WTC11 (cell line): ENCODE results near the gene ERP44. TPM values are rescaled to one million over a fixed set of nuclear protein-coding genes. Genes with fewer than 3 reads are reported as not detected.

Experiments used
- ATAC-seq: fragments of 200-7000 bp; cut with Tn5 transposase; 2 replicates; pipeline ENCODE4 v1.10.0; 2021; ENCODE audit warnings: mild to moderate bottlenecking, moderate library complexity
- CTCF ChIA-PET: fragments of 300-600 bp; sonication (Branson Sonifier 250); formaldehyde crosslinking; loops from one replicate; lab custom pipeline; 2021; ENCODE audit warnings: antibody characterized with exemption; lab: Charles Lee
- POLR2A ChIA-PET: fragments of 350-600 bp; sonication (Branson Sonifier 250); formaldehyde crosslinking; loops from one replicate; lab custom pipeline; 2021; ENCODE audit warnings: antibody characterized with exemption; lab: Charles Lee
- DNase-seq: peaks from one replicate; pipeline ENCODE4 v3.0.0; 2021; ENCODE audit warnings: low spot score
- H3K27ac Mint-ChIP-seq: 2 replicates; pipeline ENCODE4 v1.8.0; 2021; ENCODE audit warnings: mixed read lengths
- H3K27me3 Mint-ChIP-seq: 2 replicates; pipeline ENCODE4 v1.8.0; 2021; ENCODE audit warnings: low read depth, mild to moderate bottlenecking, moderate library complexity, mixed read lengths
- H3K36me3 Mint-ChIP-seq: 2 replicates; pipeline ENCODE4 v1.8.0; 2021; ENCODE audit warnings: mixed read lengths
- H3K4me1 Mint-ChIP-seq: 2 replicates; pipeline ENCODE4 v1.8.0; 2022; ENCODE audit warnings: mixed read lengths
- H3K4me3 Mint-ChIP-seq: 2 replicates; pipeline ENCODE4 v1.8.0; 2021; ENCODE audit warnings: mild to moderate bottlenecking, moderate library complexity, mixed read lengths
- H3K9me3 Mint-ChIP-seq: 2 replicates; pipeline ENCODE4 v1.8.0; 2021; ENCODE audit warnings: mixed read lengths
- CBFB ChIP-seq: sonication (generic); formaldehyde crosslinking; IDR thresholded peaks from 2 replicates; pipeline ENCODE4 v1.8.1; 2022; ENCODE audit warnings: mild to moderate bottlenecking, low read depth, missing genetic modification reagents
- CREM ChIP-seq: sonication (generic); formaldehyde crosslinking; IDR thresholded peaks from 2 replicates; pipeline ENCODE4 v1.8.1; 2022; ENCODE audit warnings: mild to moderate bottlenecking, missing genetic modification reagents, moderate library complexity
- E2F5 ChIP-seq: sonication (generic); formaldehyde crosslinking; IDR thresholded peaks from 2 replicates; pipeline ENCODE4 v1.8.1; 2022; ENCODE audit warnings: mild to moderate bottlenecking, moderate library complexity, missing genetic modification reagents
- FOXJ3 ChIP-seq: sonication (generic); formaldehyde crosslinking; IDR thresholded peaks from 2 replicates; pipeline ENCODE4 v1.9.0; 2021; ENCODE audit warnings: missing genetic modification reagents, mild to moderate bottlenecking, borderline replicate concordance
- FOXK1 ChIP-seq: sonication (generic); formaldehyde crosslinking; IDR thresholded peaks from 2 replicates; pipeline ENCODE4 v1.8.0; 2022; ENCODE audit warnings: mild to moderate bottlenecking, moderate library complexity, missing genetic modification reagents
- FOXP1 ChIP-seq: sonication (generic); formaldehyde crosslinking; IDR thresholded peaks from 2 replicates; pipeline ENCODE4 v1.8.0; 2022; ENCODE audit warnings: missing genetic modification reagents, mild to moderate bottlenecking, moderate library complexity, borderline replicate concordance
- GTF2I ChIP-seq: fragments of 250-450 bp; sonication (Bioruptor Pico); conservative IDR thresholded peaks from 2 replicates; pipeline ENCODE4 v1.4.0; 2021; ENCODE audit warnings: mild to moderate bottlenecking
- HMGA2 ChIP-seq: fragments of 250-450 bp; sonication (Bioruptor Pico); IDR thresholded peaks from 2 replicates; pipeline ENCODE4 v1.4.0; 2021; ENCODE audit warnings: mild to moderate bottlenecking, moderate library complexity
- JUN ChIP-seq: sonication (generic); formaldehyde crosslinking; IDR thresholded peaks from 2 replicates; pipeline ENCODE4 v1.8.0; 2023; ENCODE audit warnings: mild to moderate bottlenecking, missing genetic modification reagents
- MXD4 ChIP-seq: fragments of 250-450 bp; sonication (Bioruptor Pico); IDR thresholded peaks from 2 replicates; pipeline ENCODE4 v1.8.0; 2021; ENCODE audit warnings: mild to moderate bottlenecking, moderate library complexity, borderline replicate concordance
- NR1H2 ChIP-seq: sonication (generic); formaldehyde crosslinking; IDR thresholded peaks from 2 replicates; pipeline ENCODE4 v1.9.0; 2021; ENCODE audit warnings: mild to moderate bottlenecking, moderate library complexity, missing genetic modification reagents
- NR3C1 ChIP-seq: sonication (generic); formaldehyde crosslinking; conservative IDR thresholded peaks from 2 replicates; pipeline ENCODE4 v1.8.1; 2023; ENCODE audit warnings: low read depth, mild to moderate bottlenecking, missing genetic modification reagents
- OVOL2 ChIP-seq: fragments of 250-450 bp; sonication (Bioruptor Pico); IDR thresholded peaks from 2 replicates; pipeline ENCODE4 v1.9.0; 2021; ENCODE audit warnings: mild to moderate bottlenecking, borderline replicate concordance
- RELA ChIP-seq: sonication (generic); formaldehyde crosslinking; IDR thresholded peaks from 2 replicates; pipeline ENCODE4 v1.8.1; 2022; ENCODE audit warnings: missing genetic modification reagents, mild to moderate bottlenecking, borderline replicate concordance
- SMAD3 ChIP-seq: sonication (generic); formaldehyde crosslinking; IDR thresholded peaks from 2 replicates; pipeline ENCODE4 v1.8.0; 2022; ENCODE audit warnings: missing genetic modification reagents, mild to moderate bottlenecking, borderline replicate concordance
- SMAD4 ChIP-seq: sonication (generic); formaldehyde crosslinking; IDR thresholded peaks from 2 replicates; pipeline ENCODE4 v1.8.0; 2022; ENCODE audit warnings: mild to moderate bottlenecking, missing genetic modification reagents
- SP1 ChIP-seq: sonication (generic); formaldehyde crosslinking; conservative IDR thresholded peaks from 2 replicates; pipeline ENCODE4 v1.8.1; 2022; ENCODE audit warnings: missing genetic modification reagents
- TEAD1 ChIP-seq: sonication (generic); formaldehyde crosslinking; IDR thresholded peaks from 2 replicates; pipeline ENCODE4 v1.8.0; 2022; ENCODE audit warnings: mild to moderate bottlenecking, missing genetic modification reagents
- TEAD4 ChIP-seq: sonication (generic); formaldehyde crosslinking; IDR thresholded peaks from 2 replicates; pipeline ENCODE4 v1.8.0; 2022; ENCODE audit warnings: mild to moderate bottlenecking, missing genetic modification reagents
- TP53 ChIP-seq: sonication (generic); formaldehyde crosslinking; IDR thresholded peaks from 2 replicates; pipeline ENCODE4 v1.8.1; 2023; ENCODE audit warnings: mild to moderate bottlenecking, missing genetic modification reagents
- ZNF317 ChIP-seq: sonication (generic); formaldehyde crosslinking; IDR thresholded peaks from 2 replicates; pipeline ENCODE4 v1.8.1; 2023; ENCODE audit warnings: low read depth, mild to moderate bottlenecking, moderate library complexity, missing genetic modification reagents, borderline replicate concordance
- ZNF396 ChIP-seq: fragments of 250-450 bp; sonication (Bioruptor Pico); IDR thresholded peaks from 2 replicates; pipeline ENCODE4 v1.8.0; 2021; ENCODE audit warnings: mild to moderate bottlenecking, moderate library complexity, borderline replicate concordance
- ZNF671 ChIP-seq: fragments of 250-450 bp; sonication (Bioruptor Pico); IDR thresholded peaks from 2 replicates; pipeline ENCODE4 v1.8.0; 2021; ENCODE audit warnings: mild to moderate bottlenecking
- total RNA-seq: library from RNA; stranded (reverse); gene quantifications from 3 replicates; pipeline ENCODE4 v1.2.3, GENCODE V29; 2021
- TF ChIP-seq, protein P1 (sequence below): sonication (generic); formaldehyde crosslinking; IDR thresholded peaks from 2 replicates; pipeline ENCODE4 v1.8.0; 2022; ENCODE audit warnings: mild to moderate bottlenecking, missing genetic modification reagents
- TF ChIP-seq, protein P2 (sequence below): sonication (generic); formaldehyde crosslinking; IDR thresholded peaks from 2 replicates; pipeline ENCODE4 v1.8.1; 2023; ENCODE audit warnings: mild to moderate bottlenecking, moderate library complexity, missing genetic modification reagents
- TF ChIP-seq, protein P3 (sequence below): fragments of 200-600 bp; IDR thresholded peaks from 2 replicates; pipeline ENCODE4 v1.8.0; 2022; ENCODE audit warnings: antibody characterized with exemption

Gene ERP44
- total RNA-seq, 1 experiment from 2014 or later, result 13.7 TPM

DNA sequence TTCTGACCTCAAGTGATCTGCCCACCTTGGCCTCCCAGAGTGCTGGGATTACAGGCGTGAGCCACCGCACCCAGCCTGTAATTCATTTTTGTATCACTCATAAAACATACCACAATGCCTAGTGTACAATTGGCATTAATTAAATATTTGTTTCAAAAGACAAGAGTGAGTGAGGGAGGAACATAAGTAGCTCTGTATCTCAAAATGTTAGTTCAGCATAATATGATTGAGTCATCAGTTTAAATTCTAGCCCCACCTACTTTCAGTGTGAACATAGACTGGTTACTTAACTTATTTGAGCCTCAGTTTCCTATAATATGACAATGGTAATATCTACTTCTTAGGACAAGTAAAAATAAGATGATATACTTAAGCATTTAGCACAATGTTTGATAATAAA lies 27.1 kb upstream of the ERP44 start:
- CTCF ChIA-PET, result no interaction called here
- H3K36me3 Mint-ChIP-seq, result no peaks in the 10 kb centered on the region
- no peak for ATAC-seq
- POLR2A ChIA-PET, result no interaction called here
- no peaks in the 10 kb centered on the region for H3K9me3 Mint-ChIP-seq
- TF ChIP-seq SMAD4 (CRISPR knock-in tag), result no peak
- no peak for TF ChIP-seq NR3C1 (CRISPR knock-in tag)
- TF ChIP-seq MXD4, result no peak
- TF ChIP-seq SMAD3 (CRISPR knock-in tag), result no peak
- TF ChIP-seq CREM (CRISPR knock-in tag), result no peak
- TF ChIP-seq FOXP1 (CRISPR knock-in tag), result no peak
- TF ChIP-seq TEAD1, result no peak
- TF ChIP-seq, protein P1, sequence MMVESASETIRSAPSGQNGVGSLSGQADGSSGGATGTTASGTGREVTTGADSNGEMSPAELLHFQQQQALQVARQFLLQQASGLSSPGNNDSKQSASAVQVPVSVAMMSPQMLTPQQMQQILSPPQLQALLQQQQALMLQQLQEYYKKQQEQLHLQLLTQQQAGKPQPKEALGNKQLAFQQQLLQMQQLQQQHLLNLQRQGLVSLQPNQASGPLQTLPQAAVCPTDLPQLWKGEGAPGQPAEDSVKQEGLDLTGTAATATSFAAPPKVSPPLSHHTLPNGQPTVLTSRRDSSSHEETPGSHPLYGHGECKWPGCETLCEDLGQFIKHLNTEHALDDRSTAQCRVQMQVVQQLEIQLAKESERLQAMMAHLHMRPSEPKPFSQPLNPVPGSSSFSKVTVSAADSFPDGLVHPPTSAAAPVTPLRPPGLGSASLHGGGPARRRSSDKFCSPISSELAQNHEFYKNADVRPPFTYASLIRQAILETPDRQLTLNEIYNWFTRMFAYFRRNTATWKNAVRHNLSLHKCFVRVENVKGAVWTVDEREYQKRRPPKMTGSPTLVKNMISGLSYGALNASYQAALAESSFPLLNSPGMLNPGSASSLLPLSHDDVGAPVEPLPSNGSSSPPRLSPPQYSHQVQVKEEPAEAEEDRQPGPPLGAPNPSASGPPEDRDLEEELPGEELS (CRISPR knock-in tag), result no peak
- TF ChIP-seq RELA (CRISPR knock-in tag), result no peak
- TF ChIP-seq FOXJ3, result no peak
- no peak for TF ChIP-seq GTF2I (CRISPR knock-in tag)
- TF ChIP-seq ZNF317, result no peak
- no peak for TF ChIP-seq HMGA2 (CRISPR knock-in tag)
- TF ChIP-seq CBFB (CRISPR knock-in tag), result no peak
- no peak for TF ChIP-seq FOXK1
- TF ChIP-seq, all 79 proteins: peak for 0
- peaks cover 2% of the 10 kb centered on the region; the same call in 1 of the 2 replicates for H3K4me1 Mint-ChIP-seq
- DNase-seq, result no peak
- H3K4me3 Mint-ChIP-seq, result no peak overlapping the region
- no peak overlapping the region for H3K27ac Mint-ChIP-seq
- no peaks in the 10 kb centered on the region for H3K27me3 Mint-ChIP-seq

DNA sequence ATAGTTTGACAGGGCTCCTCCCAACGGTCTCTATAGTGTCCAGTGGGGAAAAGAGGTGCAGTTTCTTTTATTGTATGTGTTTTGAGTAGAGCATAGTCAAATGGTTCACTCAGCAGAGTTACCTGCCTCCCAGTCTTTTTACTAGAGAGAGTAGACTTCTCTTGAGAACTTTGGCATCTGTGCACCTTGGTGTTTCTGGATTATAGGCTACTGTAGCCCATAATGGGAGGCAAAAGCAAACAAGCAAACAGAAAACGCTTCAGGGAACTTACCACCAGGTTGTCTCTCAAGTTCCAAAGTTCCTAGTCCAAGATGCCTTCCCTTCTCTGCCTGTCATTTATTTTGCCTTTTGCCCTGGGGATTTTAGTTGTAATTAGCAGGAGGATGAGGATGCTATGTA lies 26.4 kb upstream of the ERP44 start:
- ChIA-PET POLR2A (no interaction called here), CTCF (no interaction called here)
- H3K27ac Mint-ChIP-seq, result no peak overlapping the region
- DNase-seq (no peak), ATAC-seq (no peak)
- H3K4me1 Mint-ChIP-seq, result peaks cover 2% of the 10 kb centered on the region; the same call in 1 of the 2 replicates
- no peaks in the 10 kb centered on the region for H3K9me3 Mint-ChIP-seq
- TF ChIP-seq TEAD4 (CRISPR knock-in tag) (no peak), E2F5 (no peak), JUN (CRISPR knock-in tag) (no peak), NR1H2 (no peak), TP53 (no peak), SP1 (CRISPR knock-in tag) (no peak), OVOL2 (CRISPR knock-in tag) (no peak), ZNF671 (no peak), ZNF396 (CRISPR knock-in tag) (no peak)
- TF ChIP-seq, protein P2, sequence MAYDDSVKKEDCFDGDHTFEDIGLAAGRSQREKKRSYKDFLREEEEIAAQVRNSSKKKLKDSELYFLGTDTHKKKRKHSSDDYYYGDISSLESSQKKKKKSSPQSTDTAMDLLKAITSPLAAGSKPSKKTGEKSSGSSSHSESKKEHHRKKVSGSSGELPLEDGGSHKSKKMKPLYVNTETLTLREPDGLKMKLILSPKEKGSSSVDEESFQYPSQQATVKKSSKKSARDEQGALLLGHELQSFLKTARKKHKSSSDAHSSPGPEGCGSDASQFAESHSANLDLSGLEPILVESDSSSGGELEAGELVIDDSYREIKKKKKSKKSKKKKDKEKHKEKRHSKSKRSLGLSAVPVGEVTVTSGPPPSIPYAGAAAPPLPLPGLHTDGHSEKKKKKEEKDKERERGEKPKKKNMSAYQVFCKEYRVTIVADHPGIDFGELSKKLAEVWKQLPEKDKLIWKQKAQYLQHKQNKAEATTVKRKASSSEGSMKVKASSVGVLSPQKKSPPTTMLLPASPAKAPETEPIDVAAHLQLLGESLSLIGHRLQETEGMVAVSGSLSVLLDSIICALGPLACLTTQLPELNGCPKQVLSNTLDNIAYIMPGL (CRISPR knock-in tag), result no peak
- TF ChIP-seq, protein P3, sequence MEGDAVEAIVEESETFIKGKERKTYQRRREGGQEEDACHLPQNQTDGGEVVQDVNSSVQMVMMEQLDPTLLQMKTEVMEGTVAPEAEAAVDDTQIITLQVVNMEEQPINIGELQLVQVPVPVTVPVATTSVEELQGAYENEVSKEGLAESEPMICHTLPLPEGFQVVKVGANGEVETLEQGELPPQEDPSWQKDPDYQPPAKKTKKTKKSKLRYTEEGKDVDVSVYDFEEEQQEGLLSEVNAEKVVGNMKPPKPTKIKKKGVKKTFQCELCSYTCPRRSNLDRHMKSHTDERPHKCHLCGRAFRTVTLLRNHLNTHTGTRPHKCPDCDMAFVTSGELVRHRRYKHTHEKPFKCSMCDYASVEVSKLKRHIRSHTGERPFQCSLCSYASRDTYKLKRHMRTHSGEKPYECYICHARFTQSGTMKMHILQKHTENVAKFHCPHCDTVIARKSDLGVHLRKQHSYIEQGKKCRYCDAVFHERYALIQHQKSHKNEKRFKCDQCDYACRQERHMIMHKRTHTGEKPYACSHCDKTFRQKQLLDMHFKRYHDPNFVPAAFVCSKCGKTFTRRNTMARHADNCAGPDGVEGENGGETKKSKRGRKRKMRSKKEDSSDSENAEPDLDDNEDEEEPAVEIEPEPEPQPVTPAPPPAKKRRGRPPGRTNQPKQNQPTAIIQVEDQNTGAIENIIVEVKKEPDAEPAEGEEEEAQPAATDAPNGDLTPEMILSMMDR, result no peak
- TF ChIP-seq, protein P1 (CRISPR knock-in tag), result no peak
- no peak overlapping the region for H3K4me3 Mint-ChIP-seq
- no peaks in the 10 kb centered on the region for H3K36me3 Mint-ChIP-seq
- H3K27me3 Mint-ChIP-seq, result no peaks in the 10 kb centered on the region
